Neural crest cell (in vitro differentiated cells): ENCODE results near the gene HEG1. TPM values are rescaled to one million over a fixed set of nuclear protein-coding genes. Genes with fewer than 3 reads are reported as not detected.
A peak's percentile ranks its signal among the peaks of the same experiment; 100 is the strongest.

ENCODE experiments used
- DNase-seq: peaks from one replicate; pipeline ENCODE4 v3.0.0; 2021; ENCODE audit warnings: low read depth, mixed read lengths, low spot score
- H3K27ac Mint-ChIP-seq: one replicate; pipeline ENCODE4 v1.8.0; 2021; ENCODE audit warnings: mild to moderate bottlenecking, mixed read lengths; ENCODE audit not compliant: unreplicated experiment
- H3K27me3 Mint-ChIP-seq: 2 replicates; pipeline ENCODE4 v1.8.0; 2021; ENCODE audit warnings: low read depth, mild to moderate bottlenecking, mixed read lengths
- H3K36me3 Mint-ChIP-seq: 2 replicates; pipeline ENCODE4 v1.8.0; 2021; ENCODE audit warnings: low read depth, mild to moderate bottlenecking, mixed read lengths
- H3K4me1 Mint-ChIP-seq: 2 replicates; pipeline ENCODE4 v1.8.0; 2021; ENCODE audit warnings: mixed read lengths
- H3K4me3 Mint-ChIP-seq: one replicate; pipeline ENCODE4 v1.8.0; 2021; ENCODE audit warnings: mild to moderate bottlenecking, mixed read lengths
- H3K9me3 Mint-ChIP-seq: 2 replicates; pipeline ENCODE4 v1.8.0; 2021; ENCODE audit warnings: mixed read lengths
- total RNA-seq: library from RNA; stranded (reverse); gene quantifications from 2 replicates; pipeline ENCODE4 v1.2.1, GENCODE V29; 2021
- TF ChIP-seq, protein P1 (sequence below): fragments of 200-600 bp; sonication (generic); conservative IDR thresholded peaks from 2 replicates; pipeline ENCODE4 v1.5.0; 2021; ENCODE audit warnings: antibody characterized with exemption, mild to moderate bottlenecking

The HEG1 gene
- total RNA-seq, 1 donor from 2014 or later = 32.0 TPM

DNA sequence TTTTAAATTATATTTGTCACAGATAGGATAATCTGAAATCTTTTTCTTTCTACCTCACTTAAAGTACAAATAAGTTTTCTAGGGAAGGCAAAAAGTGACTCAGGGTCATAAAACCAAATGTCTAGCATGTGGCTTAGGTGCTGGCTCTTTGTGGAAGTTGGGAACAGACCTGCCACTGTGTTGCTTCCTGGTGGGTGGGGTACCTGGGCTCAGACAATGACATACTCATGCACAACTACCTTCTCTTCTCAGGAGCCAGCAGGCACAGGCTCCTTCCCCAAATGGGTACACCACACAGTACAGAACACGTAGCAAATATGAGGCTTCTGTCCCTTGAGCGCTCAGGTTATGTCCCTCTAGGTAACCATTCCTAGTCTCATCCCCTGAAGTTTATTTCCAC, 81.1 kb downstream of the HEG1 start:
- no peak for DNase-seq
- TF ChIP-seq, protein P1, sequence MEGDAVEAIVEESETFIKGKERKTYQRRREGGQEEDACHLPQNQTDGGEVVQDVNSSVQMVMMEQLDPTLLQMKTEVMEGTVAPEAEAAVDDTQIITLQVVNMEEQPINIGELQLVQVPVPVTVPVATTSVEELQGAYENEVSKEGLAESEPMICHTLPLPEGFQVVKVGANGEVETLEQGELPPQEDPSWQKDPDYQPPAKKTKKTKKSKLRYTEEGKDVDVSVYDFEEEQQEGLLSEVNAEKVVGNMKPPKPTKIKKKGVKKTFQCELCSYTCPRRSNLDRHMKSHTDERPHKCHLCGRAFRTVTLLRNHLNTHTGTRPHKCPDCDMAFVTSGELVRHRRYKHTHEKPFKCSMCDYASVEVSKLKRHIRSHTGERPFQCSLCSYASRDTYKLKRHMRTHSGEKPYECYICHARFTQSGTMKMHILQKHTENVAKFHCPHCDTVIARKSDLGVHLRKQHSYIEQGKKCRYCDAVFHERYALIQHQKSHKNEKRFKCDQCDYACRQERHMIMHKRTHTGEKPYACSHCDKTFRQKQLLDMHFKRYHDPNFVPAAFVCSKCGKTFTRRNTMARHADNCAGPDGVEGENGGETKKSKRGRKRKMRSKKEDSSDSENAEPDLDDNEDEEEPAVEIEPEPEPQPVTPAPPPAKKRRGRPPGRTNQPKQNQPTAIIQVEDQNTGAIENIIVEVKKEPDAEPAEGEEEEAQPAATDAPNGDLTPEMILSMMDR = no peak
- H3K36me3 Mint-ChIP-seq = peaks cover 17% of the 10 kb centered on the region
- no peak overlapping the region for H3K27ac Mint-ChIP-seq
- H3K27me3 Mint-ChIP-seq = no peaks in the 10 kb centered on the region
- peaks cover 6% of the 10 kb centered on the region for H3K9me3 Mint-ChIP-seq
- no peak overlapping the region for H3K4me3 Mint-ChIP-seq
- H3K4me1 Mint-ChIP-seq = no peaks in the 10 kb centered on the region

DNA sequence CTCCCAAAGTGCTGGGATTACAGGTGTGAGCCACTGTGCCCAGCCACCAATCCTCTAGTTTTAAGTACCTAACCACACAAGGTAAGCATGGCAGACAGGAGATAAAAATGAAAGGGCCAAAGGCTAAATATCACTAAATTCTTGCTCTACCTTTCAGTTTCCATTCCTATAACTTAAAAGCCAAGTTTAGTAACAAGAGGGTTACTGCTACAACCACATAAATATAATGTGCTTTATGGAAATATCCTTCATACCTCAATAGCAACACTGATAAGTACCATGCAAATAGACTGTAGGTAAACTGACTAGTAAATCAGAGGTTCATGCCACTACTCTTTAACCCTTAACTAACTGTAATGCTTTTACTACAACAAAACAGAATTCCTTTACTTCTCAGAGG, 82.5 kb downstream of the HEG1 start:
- no peaks in the 10 kb centered on the region for H3K4me1 Mint-ChIP-seq

DNA sequence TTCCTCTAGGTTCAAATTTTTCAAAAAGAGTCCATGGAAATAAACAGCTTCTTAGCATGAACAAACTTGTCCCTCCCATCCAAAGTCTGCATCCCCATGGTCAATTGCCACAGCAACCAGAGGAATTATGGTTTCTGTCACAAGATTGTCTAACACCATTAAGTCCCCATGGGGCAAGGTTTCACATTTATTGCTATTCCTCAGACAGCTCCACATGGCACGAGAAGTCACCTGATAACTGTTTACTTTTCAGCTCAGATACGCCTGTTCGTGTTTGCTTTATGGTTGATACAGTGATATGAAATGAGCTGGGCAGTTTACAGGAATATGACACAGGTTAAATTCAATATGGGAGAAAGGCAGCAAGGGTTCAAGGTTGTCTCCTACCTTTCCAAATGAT, 83.3 kb downstream of the HEG1 start:
- TF ChIP-seq, protein P1 = no peak
- peaks cover 15% of the 10 kb centered on the region for H3K36me3 Mint-ChIP-seq
- H3K4me3 Mint-ChIP-seq = no peak overlapping the region
- no peaks in the 10 kb centered on the region for H3K4me1 Mint-ChIP-seq
- no peak for DNase-seq
- peaks cover 6% of the 10 kb centered on the region for H3K9me3 Mint-ChIP-seq
- H3K27ac Mint-ChIP-seq = no peak overlapping the region
- no peaks in the 10 kb centered on the region for H3K27me3 Mint-ChIP-seq

More for the DNA sequence above, 82.5 kb downstream of the HEG1 start:
- H3K27ac Mint-ChIP-seq = no peak overlapping the region
- TF ChIP-seq, protein P1 = no peak
- H3K4me3 Mint-ChIP-seq = no peak overlapping the region
- DNase-seq = no peak
- H3K27me3 Mint-ChIP-seq = no peaks in the 10 kb centered on the region
- H3K36me3 Mint-ChIP-seq = peaks cover 18% of the 10 kb centered on the region
- H3K9me3 Mint-ChIP-seq = peaks cover 6% of the 10 kb centered on the region

DNA sequence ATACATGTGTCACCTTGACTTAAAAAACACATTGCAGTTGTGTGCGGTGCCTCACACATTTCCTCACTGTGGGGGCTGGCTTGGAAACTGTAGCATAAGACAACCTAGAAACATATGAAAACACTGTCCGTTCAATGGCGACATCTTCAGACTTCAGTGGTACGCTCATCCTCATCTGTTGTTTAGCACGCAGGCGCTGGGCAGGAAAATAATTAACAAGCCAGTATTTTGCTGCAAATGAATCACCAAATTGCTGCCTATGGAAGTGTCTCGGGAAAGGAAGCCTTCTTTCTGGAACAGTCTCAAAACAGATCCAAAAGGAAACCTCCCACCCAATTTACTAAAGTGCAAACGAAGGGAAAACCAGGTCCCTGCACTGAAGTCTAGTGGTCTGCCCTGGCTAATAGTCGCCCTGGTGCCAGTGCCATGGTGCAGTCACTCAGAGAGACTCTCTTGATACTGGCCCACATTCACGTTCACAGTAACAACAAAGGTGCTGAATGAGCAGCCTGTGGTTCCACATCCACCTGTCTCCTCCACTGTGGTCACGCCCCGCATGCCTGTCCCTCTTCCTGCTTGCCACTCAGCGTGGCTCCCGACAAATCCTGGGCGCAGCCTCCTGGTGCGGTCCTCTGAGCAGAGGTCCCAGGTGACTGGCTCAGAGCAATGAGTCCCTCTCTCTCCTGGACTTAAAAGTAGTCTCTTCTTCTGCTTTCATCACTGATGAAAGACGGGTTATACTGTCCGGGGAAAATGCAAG, 85.7 kb downstream of the HEG1 start:
- Mint-ChIP-seq H3K27ac (peak overlapping the region; percentile 21), H3K4me1 (no peaks in the 10 kb centered on the region), H3K4me3 (no peak overlapping the region), H3K27me3 (peaks cover 6% of the 10 kb centered on the region), H3K36me3 (peaks cover 3% of the 10 kb centered on the region), H3K9me3 (no peaks in the 10 kb centered on the region)
- DNase-seq = no peak
- TF ChIP-seq, protein P1 = no peak

DNA sequence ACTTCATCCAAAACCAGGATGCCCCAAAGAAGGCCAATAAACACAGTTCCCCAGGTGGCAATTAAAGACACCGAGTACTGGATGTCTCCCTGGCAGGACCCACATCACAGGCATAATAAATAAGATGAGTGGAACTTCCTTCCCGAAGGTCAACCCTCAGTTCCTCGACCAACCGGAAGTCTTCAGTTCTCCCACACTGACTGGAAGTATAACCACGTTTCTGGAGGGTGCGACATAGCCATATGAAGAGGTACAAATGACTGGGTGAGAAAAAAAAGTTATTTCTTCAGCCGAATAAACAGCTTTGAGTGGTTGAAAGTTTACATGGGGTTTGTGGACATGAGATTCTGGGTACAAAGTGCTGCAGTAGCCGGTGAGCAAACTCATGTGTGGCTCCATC, 86.6 kb downstream of the HEG1 start:
- Mint-ChIP-seq H3K4me3 (no peak overlapping the region), H3K27me3 (peaks cover 9% of the 10 kb centered on the region), H3K36me3 (peaks cover 3% of the 10 kb centered on the region), H3K4me1 (no peaks in the 10 kb centered on the region), H3K9me3 (no peaks in the 10 kb centered on the region), H3K27ac (no peak overlapping the region)
- TF ChIP-seq, protein P1 = no peak
- DNase-seq = no peak
